COR-L47 (cell line): ENCODE data around the gene EBLN1.
"Not testable (repeated sequence)": the region's sequence is repeated elsewhere in the genome, so short reads cannot be mapped to it uniquely, and the experiment has no call there.

Experiments
- DNase-seq: peaks from one replicate; lab custom pipeline; 2025; lab: John Stamatoyannopoulos, UW

The EBLN1 gene

DNA sequence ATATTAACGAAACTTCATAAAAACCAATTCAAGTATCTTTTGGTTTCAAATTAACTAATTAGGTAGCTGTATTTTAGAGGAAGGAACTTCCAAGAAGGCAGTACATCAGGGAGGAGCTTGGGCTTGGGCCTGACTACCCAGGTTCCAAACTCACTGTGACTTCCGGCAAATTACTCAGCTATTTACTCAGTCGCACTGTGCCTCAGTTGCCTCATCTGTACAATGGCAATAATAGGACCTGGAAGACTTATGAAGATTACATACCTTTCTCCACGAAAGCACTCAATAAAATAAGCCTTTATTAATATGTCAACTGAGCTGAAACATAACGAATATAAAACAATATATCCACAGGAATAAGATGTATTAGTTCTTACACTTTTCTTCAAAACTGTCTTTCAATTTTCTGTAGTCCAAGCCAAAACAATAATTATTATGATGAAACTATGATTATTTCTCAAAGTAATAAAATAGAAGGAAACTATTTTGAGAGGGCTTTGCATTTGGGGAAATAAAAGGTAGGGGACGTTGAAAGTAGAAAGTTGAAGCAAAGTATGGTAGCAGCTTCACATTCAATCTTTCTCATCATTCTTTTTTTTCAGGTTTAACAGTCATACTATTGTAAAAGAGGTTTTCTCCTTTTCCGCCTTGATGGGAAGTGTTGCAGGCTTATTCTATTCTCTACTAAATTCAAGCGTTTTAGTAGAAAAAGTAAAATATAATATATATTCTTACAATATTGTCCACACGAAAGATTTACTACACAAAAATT lies 10.5 kb upstream of the EBLN1 start:
- DNase-seq, result no peak

DNA sequence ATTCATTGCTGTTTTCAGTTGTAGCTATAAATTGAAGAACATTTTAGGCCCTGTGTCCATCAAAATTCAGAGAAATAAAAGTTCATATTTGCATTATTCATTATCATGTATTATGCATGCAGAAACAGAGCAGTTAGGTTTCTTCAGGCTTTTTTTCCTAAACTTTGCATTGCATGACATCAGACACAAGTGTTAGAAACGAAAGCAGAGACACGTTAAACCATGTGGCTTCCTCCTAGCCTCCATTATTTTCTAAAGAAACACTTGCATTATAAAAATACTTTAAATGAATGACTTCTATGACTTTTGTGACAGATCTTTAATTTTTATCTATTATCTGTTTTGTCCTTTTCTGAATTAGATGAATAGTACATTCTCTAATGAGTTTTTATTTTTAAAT lies 8.8 kb upstream of the EBLN1 start:
- no peak for DNase-seq

DNA sequence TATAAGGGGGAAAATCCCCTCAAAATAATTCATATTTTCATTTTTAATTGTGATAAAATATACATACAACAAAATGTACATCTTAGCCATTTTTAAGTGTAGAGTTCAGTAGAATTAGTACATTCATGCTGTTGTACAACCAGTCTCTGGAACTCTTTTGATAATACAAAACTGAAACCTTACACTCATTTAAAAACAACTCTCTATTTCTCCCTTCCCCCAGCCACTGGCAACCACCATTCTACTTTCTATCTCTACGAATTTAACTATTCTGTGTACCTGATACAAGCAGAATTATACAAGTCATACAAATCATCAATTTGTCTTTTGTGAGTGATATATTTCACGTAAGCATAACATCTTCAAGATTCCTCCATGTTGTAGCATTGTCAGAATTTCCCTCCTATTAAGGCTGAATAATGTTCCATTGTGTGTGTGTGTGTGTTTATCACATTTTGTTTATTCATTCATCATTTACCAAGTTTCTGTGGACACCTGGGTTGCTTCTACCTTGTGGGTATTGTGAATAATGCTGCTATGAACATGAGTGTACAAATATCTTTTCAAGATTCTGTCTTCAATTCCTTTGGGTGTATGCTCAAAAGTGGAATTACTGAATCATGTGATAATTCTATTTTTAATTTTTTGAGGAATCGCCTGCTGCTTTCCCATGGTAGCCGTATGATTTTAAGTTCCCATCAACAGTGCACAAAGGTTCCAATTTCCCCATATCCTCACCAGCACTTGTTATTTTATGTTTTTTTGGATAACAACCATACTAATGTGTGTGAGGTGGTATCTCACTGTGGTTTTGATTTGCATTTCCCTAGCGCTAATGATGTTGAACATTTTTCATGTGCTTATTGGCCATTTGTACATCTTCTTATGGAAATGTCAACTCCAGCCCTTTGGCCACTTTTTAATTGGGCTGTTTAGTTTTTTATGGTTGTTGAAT lies 4.7 kb upstream of the EBLN1 start:
- DNase-seq, result no peak

DNA sequence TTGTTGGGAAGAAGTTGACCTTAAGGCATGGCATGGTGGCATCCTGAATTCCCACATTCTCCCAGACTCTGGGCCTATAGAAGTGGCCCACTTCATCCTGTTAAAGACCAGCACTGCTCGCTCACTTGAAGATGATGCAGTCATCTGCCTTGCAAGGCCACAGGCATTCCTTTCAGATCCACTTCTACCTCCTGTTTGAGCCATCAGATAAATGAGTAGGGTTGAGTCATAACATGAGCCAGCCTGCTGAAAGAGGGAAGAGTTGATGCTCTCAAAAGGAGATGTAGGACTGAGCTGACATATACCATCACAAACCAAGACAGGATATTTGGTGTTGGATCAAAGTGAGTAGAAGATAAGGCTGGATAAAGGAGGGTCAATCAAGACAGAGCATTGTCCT lies 1.5 kb upstream of the EBLN1 start:
- DNase-seq, result no peak

DNA sequence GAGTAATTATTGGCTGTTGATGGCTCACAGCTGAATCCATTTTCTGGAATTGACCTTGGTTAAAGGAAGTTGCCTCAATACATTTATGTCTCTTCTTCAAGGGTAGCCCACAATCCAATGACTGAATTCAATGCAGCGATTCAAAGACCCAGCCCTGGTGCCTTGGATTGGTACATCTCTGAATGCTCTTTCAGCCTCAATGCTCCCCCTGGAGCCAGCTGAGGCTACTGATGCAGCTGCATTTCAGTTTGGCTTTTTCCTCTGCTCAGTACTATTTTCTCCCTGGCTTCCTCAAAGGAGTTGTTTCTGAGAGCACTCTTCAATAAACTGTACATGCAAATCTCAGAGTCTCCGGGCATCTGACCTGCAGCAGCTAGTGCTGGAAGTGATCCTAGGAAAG lies 633 bp upstream of the EBLN1 start:
- DNase-seq, result no peak

DNA sequence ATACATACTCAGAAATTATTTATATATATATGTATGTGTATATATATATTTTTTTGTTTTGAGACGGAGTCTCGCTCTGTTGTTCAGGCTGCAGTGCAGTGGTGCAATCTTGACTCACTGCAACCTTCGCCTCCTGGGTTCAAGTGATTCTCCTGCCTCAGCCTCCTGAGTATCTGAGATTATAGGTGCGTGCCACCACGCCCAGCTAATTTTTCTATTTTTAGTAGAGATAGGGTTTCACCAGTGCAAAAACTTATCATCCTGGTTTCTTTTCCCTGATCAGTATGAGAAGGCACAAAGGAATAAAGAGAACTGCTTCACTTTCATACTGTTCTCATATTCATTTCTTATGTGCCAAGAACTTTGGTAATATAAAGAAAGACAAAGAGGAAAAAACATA lies 731 bp downstream of the EBLN1 start:
- DNase-seq, result not testable (repeated sequence)

DNA sequence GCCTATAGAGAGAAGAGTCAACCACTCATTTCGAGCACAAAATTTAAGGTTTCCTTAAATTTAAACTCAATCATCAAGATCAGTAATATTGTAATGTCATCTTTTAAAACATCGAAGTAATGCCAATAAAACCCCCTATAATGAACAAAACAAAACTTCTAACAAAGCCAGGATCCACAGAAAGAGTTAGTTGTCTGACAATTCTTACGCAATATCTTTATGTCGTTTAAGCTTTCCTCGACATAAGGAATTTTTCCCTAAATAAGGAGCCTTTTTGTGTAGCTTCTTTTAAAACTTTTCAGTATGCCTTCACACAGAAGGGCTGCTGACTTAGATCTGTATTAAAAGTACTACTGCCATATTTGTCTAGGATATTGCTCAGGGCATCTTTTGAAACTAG lies 7.5 kb downstream of the EBLN1 start:
- no peak for DNase-seq

DNA sequence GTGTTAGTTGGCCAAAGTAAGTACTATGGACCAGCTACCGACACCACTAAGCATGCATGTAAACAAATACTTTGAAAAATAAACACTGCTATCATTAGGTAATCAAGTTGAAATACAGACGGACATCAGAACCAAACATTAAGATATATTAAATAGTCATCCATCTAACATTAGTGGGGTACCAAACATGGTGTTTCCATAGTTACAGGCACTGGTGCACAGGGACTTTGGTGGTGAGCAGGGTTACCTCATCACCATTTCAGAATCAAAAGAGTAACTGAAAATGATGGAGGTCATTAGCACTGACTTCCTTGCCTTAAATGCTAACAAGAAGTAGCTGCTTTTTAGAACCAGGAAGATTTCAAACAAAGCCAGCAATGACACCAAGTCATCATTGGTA lies 23.9 kb downstream of the EBLN1 start:
- DNase-seq, result no peak

DNA sequence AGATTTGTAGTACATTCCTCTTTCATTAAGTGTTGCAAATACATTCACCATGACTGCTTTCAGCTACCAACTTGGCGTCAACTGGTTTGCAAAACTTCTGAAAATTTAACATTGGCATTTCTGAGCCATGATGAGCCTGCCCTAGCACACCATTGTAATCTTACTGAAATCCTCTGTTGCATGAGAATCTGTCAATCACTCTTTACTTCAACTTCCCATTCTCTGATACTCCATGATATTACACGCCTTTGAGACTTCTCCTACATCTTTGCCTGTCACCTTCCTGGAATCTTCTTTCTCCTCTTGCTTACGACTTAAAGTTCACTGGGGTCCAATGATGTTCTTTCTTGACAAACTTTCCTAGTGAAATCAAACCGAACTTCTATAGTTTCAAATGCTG lies 32.2 kb downstream of the EBLN1 start:
- no peak for DNase-seq

DNA sequence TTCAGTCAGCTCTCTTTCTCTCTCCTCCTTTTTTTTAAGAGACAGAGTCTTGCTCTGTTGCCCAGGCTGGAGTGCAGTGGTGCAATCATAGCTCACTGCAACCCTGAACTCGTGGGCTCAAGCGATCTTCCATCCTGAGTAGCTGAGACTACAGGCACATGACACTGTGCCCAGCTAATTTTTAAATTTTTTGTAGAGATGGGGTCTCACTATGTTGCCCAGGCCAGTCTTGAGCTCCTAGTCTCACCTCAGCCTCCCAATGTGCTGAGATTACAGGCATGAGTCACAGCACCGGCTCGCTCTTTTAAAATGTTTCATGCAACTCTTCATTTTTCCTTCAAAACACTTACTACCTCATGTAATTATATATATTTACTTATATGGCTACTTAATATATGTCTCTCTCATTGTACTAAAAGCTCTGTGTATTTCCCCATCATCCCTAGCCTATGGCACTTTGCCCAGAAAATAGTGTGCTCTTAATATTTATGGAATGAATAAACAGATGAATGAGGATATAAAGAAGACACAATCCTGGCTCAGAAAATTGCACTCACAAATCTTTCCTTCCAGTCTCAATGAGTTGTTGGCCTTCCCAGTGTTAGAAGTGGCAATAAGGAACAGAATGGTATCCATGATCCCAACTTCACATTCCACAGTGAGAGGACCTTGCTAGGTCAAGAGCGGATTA lies 33.9 kb downstream of the EBLN1 start:
- DNase-seq, result no peak

DNA sequence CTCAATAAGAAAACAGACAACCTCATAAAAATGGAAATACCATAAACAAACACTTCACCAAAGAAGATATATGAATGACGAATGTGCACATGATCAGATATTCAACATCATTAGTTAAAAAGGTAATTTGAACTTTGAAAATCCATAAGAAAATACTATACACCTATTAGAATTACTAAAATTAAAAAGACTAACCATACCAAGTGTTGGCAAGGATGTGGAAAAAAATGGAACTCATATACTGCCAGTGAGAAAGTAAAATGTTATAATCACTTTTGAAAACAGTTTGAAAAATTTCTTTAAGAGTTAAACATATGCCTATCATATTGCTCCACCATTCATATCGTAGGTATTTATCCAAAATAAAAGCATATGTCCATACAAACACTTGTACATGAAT lies 37.1 kb downstream of the EBLN1 start:
- no peak for DNase-seq

DNA sequence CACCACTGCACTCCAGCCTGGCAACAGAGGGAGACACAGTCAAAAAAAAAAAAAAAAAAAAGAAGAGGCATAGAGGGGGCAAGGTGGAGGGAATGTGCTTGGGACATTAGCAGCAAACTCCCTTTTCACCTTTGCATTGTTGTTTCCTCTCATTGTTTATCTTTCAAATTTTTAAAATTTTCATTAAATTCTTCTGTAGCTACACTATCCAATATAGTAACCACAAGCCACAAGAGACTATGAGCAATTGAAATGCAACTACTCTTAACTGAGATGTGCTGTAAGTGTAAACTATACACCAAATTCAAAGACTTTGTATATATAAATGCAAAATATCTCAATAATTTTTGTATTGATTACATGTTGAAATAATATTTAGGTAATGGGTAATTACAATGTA lies 43.4 kb downstream of the EBLN1 start:
- DNase-seq, result no peak

DNA sequence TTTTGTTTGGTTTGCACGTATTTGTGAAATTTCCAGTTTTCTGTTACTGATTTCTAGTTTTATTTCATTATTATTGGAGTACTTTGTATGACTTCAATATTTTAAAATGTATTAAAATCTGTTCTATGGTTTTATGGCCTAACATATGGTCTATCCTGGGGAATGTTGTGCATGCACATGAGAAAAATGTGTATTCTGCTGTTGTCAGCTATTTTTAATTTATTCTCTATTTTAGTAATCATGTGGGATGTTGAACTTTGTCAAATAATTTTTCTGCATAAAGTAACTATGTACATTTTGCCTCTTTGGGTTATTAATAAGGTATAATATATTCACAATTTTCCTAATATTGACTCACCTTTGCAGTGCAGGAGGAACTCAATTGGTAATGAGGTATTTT lies 46.7 kb downstream of the EBLN1 start:
- no peak for DNase-seq

DNA sequence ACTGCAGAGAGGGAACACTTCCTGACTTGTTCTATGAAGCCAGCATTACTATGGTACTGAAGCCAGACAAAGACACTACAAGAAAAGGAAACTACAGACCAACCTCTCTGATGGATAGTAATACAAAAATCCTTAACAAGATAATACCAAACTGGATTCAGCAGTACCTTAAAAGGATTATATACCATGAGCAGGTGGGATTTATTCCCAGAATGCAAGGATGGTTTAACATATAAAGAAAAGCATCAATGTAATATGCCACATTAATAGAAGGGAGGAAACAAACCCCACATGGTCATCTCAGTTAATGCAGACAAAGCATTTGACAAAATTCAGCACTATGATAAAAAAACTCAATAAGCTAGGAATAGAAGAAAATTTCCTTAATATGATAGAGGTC lies 47.2 kb downstream of the EBLN1 start:
- DNase-seq, result no peak

DNA sequence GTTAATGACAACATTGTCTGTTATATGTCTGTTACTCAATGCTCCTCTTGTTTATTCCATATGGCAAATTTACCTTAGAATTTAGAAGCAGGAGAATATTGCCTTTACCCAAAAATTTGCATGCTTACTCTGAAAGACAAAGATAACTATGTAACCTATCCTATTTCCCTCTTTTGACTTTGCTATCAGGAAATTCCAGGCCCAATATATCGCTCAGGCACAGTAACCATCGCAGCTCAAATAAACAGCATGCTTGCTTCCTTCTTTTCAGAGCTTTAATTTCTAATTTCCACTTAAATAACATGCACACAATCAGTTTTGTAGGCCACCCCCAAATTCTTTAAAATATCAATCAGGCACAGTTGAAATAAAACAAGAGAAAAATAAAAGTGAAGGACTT lies 57.8 kb downstream of the EBLN1 start:
- DNase-seq, result no peak

DNA sequence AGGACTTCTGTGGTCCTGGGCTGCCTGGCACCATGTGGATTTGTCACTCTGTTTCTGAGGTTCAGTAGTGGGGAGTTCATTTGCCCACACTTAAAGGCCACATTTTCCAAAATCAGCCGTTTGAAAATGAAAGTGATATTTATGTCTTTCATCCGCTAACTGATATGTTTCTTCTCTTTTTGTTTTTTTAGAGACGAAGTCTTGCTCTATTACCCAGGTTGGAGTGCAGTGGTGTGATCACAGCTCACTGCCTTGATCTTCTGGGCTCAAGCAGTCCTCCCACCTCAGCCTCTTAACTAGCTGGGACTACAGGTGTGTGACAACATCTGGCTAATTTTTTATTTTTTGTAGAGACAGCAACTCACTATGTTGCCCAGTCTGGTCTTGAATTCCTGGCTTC lies 58.6 kb downstream of the EBLN1 start:
- DNase-seq, result no peak
